Measurements from ENCODE around the gene TDRD7. TPM values are rescaled to one million over a fixed set of nuclear protein-coding genes. Genes with fewer than 3 reads are reported as not detected.

TDRD7 gene
- total RNA-seq, 4 donors from 2014 or later = 3.6 to 19.4 (median 14.8) TPM

- no peak overlapping the region for H3K27ac ChIP-seq
- H3K36me3 ChIP-seq = no peaks in the 10 kb centered on the region
- no peak overlapping the region for H3K4me3 ChIP-seq
- intact Hi-C loops (cut with DNase I; ENCODE audit: low total_unique reads) = no loop called here
- no peaks in the 10 kb centered on the region for H3K27me3 ChIP-seq
- H3K4me1 ChIP-seq = peaks cover 0 to 4% of the 10 kb centered on the region in 2 donors
- TF ChIP-seq CTCF (IDR thresholded peaks at IDR 0.05) (no peak), POLR2A (IDR thresholded peaks at IDR 0.05) (no peak)
- DNase-seq = no peak
- no peaks in the 10 kb centered on the region for H3K9me3 ChIP-seq
Measured at GRCh38 chr9:97384406-97385262, 27.3 kb upstream of the TDRD7 start.

DNA sequence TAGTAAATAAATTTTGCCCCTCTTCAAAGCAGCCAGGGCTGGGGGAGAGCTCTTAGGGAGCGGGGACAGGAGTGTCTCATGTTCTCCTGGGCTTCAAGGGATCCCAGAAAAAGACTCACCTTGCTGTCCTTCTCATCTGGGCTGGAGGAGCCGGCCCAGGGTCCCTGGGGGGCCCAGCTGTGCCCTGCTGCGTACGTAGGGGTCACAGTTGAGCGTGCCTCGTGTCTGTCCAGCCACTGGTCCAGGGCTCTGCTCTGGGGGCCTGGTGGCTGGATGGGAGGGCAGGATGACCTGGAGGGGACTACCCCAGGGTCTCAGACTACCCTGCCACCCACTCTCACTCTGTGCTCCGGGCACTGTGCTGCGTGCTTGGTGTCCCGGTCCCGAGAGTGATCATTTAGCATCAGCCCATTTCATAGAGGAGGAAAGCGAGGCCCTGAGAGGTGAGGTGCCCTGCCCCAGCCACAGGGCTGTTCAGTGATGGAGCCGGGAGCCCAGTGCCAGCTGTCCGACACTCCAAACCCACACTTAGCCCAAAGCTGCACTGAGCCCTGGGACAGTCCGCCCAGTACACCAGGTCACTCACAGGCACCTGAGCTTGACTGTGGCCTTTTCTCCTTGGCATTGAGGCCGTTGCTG, 26.2 kb upstream of the TDRD7 start:
- H3K9me3 ChIP-seq = no peaks in the 10 kb centered on the region
- no peak for DNase-seq
- no peak overlapping the region for H3K4me3 ChIP-seq
- intact Hi-C loops (cut with DNase I; ENCODE audit: low total_unique reads) = no loop called here
- TF ChIP-seq POLR2A (IDR thresholded peaks at IDR 0.05) (no peak), CTCF (IDR thresholded peaks at IDR 0.05) (no peak)
- no peak overlapping the region for H3K27ac ChIP-seq
- no peaks in the 10 kb centered on the region for H3K36me3 ChIP-seq
- no peaks in the 10 kb centered on the region for H3K27me3 ChIP-seq
- H3K4me1 ChIP-seq = peaks cover 0 to 4% of the 10 kb centered on the region in 2 donors

DNA sequence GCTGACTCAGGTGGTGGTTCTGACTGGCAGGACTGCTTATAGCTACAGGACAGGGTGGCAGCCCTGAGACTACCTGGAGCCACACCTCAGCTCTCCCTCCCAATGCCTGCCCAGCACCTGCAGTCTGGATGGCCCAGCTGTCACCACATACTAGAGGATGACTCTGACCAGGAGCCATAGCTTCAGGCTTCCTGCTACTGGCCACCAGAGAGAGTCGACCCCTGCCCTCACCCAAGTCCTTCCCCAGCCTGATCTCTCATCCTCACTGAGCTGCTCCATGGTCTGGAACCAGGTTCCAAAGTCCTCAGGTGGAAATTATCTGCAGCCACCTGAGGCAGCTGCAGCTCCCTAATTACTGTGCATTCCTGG, 25.6 kb upstream of the TDRD7 start:
- TF ChIP-seq CTCF (IDR thresholded peaks at IDR 0.05) = no peak
- Histone ChIP-seq H3K27ac (no peak overlapping the region), H3K27me3 (no peaks in the 10 kb centered on the region), H3K9me3 (no peaks in the 10 kb centered on the region), H3K4me1 (peaks cover 0 to 4% of the 10 kb centered on the region in 2 donors), H3K4me3 (no peak overlapping the region), H3K36me3 (no peaks in the 10 kb centered on the region)
- no peak for DNase-seq
- intact Hi-C loops (cut with DNase I; ENCODE audit: low total_unique reads) = no loop called here

- Histone ChIP-seq H3K36me3 (no peaks in the 10 kb centered on the region), H3K9me3 (no peaks in the 10 kb centered on the region), H3K27ac (no peak overlapping the region), H3K4me1 (peaks cover 0 to 4% of the 10 kb centered on the region in 2 donors), H3K27me3 (no peaks in the 10 kb centered on the region), H3K4me3 (no peak overlapping the region)
- DNase-seq = peak; percentile 24 to 45
- intact Hi-C loops (cut with DNase I; ENCODE audit: low total_unique reads) = no loop called here
- TF ChIP-seq CTCF (IDR thresholded peaks at IDR 0.05) (peak; percentile 60 to 80 (median 66)), POLR2A (IDR thresholded peaks at IDR 0.05) (no peak)
Measured at GRCh38 chr9:97386733-97387503, 25.0 kb upstream of the TDRD7 start.
